ENCODE data around the gene ATF5.

GRCh38 chr19:49932731-49933131, 3.7 kb downstream of the ATF5 start:
- TF ChIP-seq POLR2AphosphoS5 (IDR thresholded peaks at IDR 0.05; ENCODE audit: low read depth, low read length): no peak
- TF ChIP-seq, protein P1, sequence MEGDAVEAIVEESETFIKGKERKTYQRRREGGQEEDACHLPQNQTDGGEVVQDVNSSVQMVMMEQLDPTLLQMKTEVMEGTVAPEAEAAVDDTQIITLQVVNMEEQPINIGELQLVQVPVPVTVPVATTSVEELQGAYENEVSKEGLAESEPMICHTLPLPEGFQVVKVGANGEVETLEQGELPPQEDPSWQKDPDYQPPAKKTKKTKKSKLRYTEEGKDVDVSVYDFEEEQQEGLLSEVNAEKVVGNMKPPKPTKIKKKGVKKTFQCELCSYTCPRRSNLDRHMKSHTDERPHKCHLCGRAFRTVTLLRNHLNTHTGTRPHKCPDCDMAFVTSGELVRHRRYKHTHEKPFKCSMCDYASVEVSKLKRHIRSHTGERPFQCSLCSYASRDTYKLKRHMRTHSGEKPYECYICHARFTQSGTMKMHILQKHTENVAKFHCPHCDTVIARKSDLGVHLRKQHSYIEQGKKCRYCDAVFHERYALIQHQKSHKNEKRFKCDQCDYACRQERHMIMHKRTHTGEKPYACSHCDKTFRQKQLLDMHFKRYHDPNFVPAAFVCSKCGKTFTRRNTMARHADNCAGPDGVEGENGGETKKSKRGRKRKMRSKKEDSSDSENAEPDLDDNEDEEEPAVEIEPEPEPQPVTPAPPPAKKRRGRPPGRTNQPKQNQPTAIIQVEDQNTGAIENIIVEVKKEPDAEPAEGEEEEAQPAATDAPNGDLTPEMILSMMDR (IDR thresholded peaks at IDR 0.05; ENCODE audit: control extremely low read depth in 1 of 3, insufficient read depth in 1 of 3, low read depth in 1 of 3, low read length in 3 of 3): no peak
- TF ChIP-seq ZNF274 (IDR thresholded peaks at IDR 0.05; ENCODE audit: borderline replicate concordance, extremely low read depth, low read length): no peak
- TF ChIP-seq SUZ12 (IDR thresholded peaks at IDR 0.05; ENCODE audit: low read length): no peak
- no peak for TF ChIP-seq EGR1 (IDR thresholded peaks at IDR 0.05; ENCODE audit: borderline replicate concordance, low read depth, low read length)
- no peak for TF ChIP-seq SIN3A (conservative IDR thresholded peaks at IDR 0.05 in 1 of 2, IDR thresholded peaks at IDR 0.05 in 1 of 2; ENCODE audit: low read depth in 1 of 2, low read length in 2 of 2)
- no peak for TF ChIP-seq POLR2A (IDR thresholded peaks at IDR 0.05; ENCODE audit: control extremely low read depth in 1 of 2, low read depth in 2 of 2, low read length in 2 of 2)
- TF ChIP-seq, protein P2, sequence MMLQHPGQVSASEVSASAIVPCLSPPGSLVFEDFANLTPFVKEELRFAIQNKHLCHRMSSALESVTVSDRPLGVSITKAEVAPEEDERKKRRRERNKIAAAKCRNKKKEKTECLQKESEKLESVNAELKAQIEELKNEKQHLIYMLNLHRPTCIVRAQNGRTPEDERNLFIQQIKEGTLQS (IDR thresholded peaks at IDR 0.05; ENCODE audit: insufficient read depth, low read depth, low read length): no peak
- no peak for TF ChIP-seq MAFK (IDR thresholded peaks at IDR 0.05; ENCODE audit: low read depth, low read length)
- no peak for TF ChIP-seq BRCA1 (IDR thresholded peaks at IDR 0.05; ENCODE audit: low read depth, low read length)
- TF ChIP-seq ASH2L (IDR thresholded peaks at IDR 0.05; ENCODE audit: low read length): no peak
- no peak for TF ChIP-seq EZH2 (IDR thresholded peaks at IDR 0.05; ENCODE audit: low read depth, low read length, severe bottlenecking)

Data from H1 (cell line).